Trophoblast cell (in vitro differentiated cells and primary cell): ENCODE data around the gene PRMT9.

Experiments used
- DNase-seq, 2 donors: peaks; one replicate each; pipeline ENCODE4 v3.0.0-alpha.2; 2016
- H2AFZ ChIP-seq: 2 replicates; pipeline ENCODE4 v1.6.1; 2013; ENCODE audit warnings: low read length, moderate library complexity, mild to moderate bottlenecking; ENCODE audit not compliant: insufficient read depth, poor library complexity
- H2AK5ac ChIP-seq: 2 replicates; pipeline ENCODE4 v1.6.1; 2013; ENCODE audit warnings: mild to moderate bottlenecking, low read length
- H2BK120ac ChIP-seq: 2 replicates; pipeline ENCODE4 v1.6.1; 2013; ENCODE audit warnings: low read length, mild to moderate bottlenecking, moderate library complexity; ENCODE audit not compliant: insufficient read depth, poor library complexity
- H2BK12ac ChIP-seq: 2 replicates; pipeline ENCODE4 v1.6.1; 2013; ENCODE audit warnings: mild to moderate bottlenecking, low read length, moderate library complexity
- H2BK5ac ChIP-seq: 2 replicates; pipeline ENCODE4 v1.6.1; 2013; ENCODE audit warnings: low read length, low read depth, moderate library complexity, mild to moderate bottlenecking; ENCODE audit not compliant: poor library complexity
- H3K14ac ChIP-seq: 2 replicates; pipeline ENCODE4 v1.6.1; 2013; ENCODE audit warnings: mild to moderate bottlenecking, low read length
- H3K18ac ChIP-seq: 2 replicates; pipeline ENCODE4 v1.6.1; 2013; ENCODE audit warnings: mild to moderate bottlenecking, low read length
- H3K23ac ChIP-seq: 2 replicates; pipeline ENCODE4 v1.6.1; 2013; ENCODE audit warnings: low read length
- H3K27ac ChIP-seq: 2 replicates; pipeline ENCODE4 v1.5.1; 2013; ENCODE audit warnings: low read depth, mild to moderate bottlenecking, inconsistent platforms, low read length, moderate library complexity
- H3K27me3 ChIP-seq: 2 replicates; pipeline ENCODE4 v1.6.1; 2013; ENCODE audit warnings: inconsistent platforms, mild to moderate bottlenecking, low read length, moderate library complexity; ENCODE audit not compliant: insufficient read depth
- H3K36me3 ChIP-seq, 2 experiments: 1 replicate in 1 of 2; 2 replicates in 1 of 2; pipeline ENCODE4 v1.6.1; 2013; ENCODE audit warnings: low read length in 2 of 2, mild to moderate bottlenecking in 2 of 2, moderate library complexity in 1 of 2; ENCODE audit not compliant: insufficient read depth in 2 of 2, control insufficient read depth in 1 of 2
- H3K4ac ChIP-seq: 2 replicates; pipeline ENCODE4 v1.6.1; 2013; ENCODE audit warnings: low read depth, mild to moderate bottlenecking, low read length, moderate library complexity
- H3K4me1 ChIP-seq, 2 experiments: 1 replicate in 1 of 2; 2 replicates in 1 of 2; pipeline ENCODE4 v1.6.1; 2013; ENCODE audit warnings: low read length in 2 of 2, mild to moderate bottlenecking in 2 of 2, moderate library complexity in 1 of 2; ENCODE audit not compliant: insufficient read depth in 2 of 2, control insufficient read depth in 1 of 2
- H3K4me2 ChIP-seq: 2 replicates; pipeline ENCODE4 v1.6.1; 2013; ENCODE audit warnings: inconsistent platforms, mild to moderate bottlenecking, low read length, moderate library complexity
- H3K4me3 ChIP-seq: 2 replicates; pipeline ENCODE4 v1.5.1; 2013; ENCODE audit warnings: mild to moderate bottlenecking, low read depth, low read length, inconsistent platforms
- H3K79me1 ChIP-seq: one replicate; pipeline ENCODE4 v1.6.1; 2013; ENCODE audit warnings: low read length
- H3K79me2 ChIP-seq: 2 replicates; pipeline ENCODE4 v1.6.1; 2013; ENCODE audit warnings: low read length, mild to moderate bottlenecking; ENCODE audit not compliant: control insufficient read depth, insufficient read depth, poor library complexity
- H3K9ac ChIP-seq: 2 replicates; pipeline ENCODE4 v1.6.1; 2013; ENCODE audit warnings: mild to moderate bottlenecking, low read length
- H3K9me3 ChIP-seq: 2 replicates; pipeline ENCODE4 v1.6.1; 2013; ENCODE audit warnings: low read depth, mild to moderate bottlenecking, control low read depth, inconsistent platforms, low read length; ENCODE audit not compliant: insufficient read depth
- H4K12ac ChIP-seq: 2 replicates; pipeline ENCODE4 v1.6.1; 2013; ENCODE audit warnings: low read depth, mild to moderate bottlenecking, low read length, moderate library complexity
- H4K8ac ChIP-seq: 2 replicates; pipeline ENCODE4 v1.6.1; 2013; ENCODE audit warnings: low read depth, mild to moderate bottlenecking, low read length, moderate library complexity
- H4K91ac ChIP-seq: one replicate; pipeline ENCODE4 v1.6.1; 2013; ENCODE audit warnings: low read depth, mild to moderate bottlenecking, low read length, moderate library complexity
- WGBS: extraction: QIAGEN DNeasy Blood & Tissue Kit; methylation state at CpG from one replicate; pipeline ENCODE4 v1.1.7; 2013; ENCODE audit warnings: missing lambda C conversion rate; ENCODE audit not compliant: insufficient read length, insufficient coverage; ENCODE audit errors: extremely low coverage; 5-methylcytosine and 5-hydroxymethylcytosine counted together

The PRMT9 gene

GRCh38 chr4:147599769-147600168, 84.2 kb downstream of the PRMT9 start:
- Histone ChIP-seq H2AFZ (no peak overlapping the region), H3K9me3 (no peaks in the 10 kb centered on the region), H3K18ac (no peak overlapping the region), H3K36me3 (no peaks in the 10 kb centered on the region), H2BK120ac (peak overlapping the region; percentile 6), H3K4me1 (peaks cover 6 to 9% of the 10 kb centered on the region in 2 experiments), H3K4me2 (peak overlapping the region; percentile 16), H3K27me3 (no peaks in the 10 kb centered on the region), H3K4me3 (no peak overlapping the region), H4K12ac (no peak overlapping the region), H3K23ac (no peak overlapping the region), H2BK5ac (peak overlapping the region; percentile 52), H3K9ac (no peak overlapping the region), H3K79me2 (no peaks in the 10 kb centered on the region), H4K91ac (peak overlapping the region; percentile 30), H3K14ac (no peak overlapping the region), H3K4ac (no peak overlapping the region), H4K8ac (peak overlapping the region; percentile 43), H3K27ac (peak overlapping the region; percentile 39), H2AK5ac (no peak overlapping the region), H3K79me1 (peaks cover 3% of the 10 kb centered on the region), H2BK12ac (peak overlapping the region; percentile 63)
- WGBS, result no CpG with 5 or more reads among the region's 3 CpGs
- peak; percentile 18 to 64 for DNase-seq

DNA sequence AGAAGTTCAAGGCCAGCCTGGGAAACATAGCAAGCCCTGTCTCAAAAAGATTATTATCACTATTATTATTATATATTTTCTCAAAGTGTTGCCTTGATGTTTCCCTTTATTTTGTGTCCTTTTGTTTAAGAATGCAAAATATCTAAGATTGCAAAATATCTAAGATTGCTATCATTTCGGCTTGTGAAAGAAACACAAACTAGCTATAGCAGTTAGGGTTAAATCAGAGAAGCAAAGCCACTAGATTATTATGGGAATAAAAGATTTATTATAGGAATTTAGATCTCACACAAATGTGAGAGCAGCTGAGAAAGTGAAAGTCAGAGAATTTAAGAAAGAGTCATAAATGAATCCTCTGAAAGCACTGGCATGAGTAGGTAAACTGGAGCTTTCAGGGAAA, 84.8 kb downstream of the PRMT9 start:
- H3K4me3 ChIP-seq, result no peak overlapping the region
- H3K9ac ChIP-seq, result no peak overlapping the region
- H3K79me1 ChIP-seq, result peaks cover 3% of the 10 kb centered on the region
- no peak overlapping the region for H2AK5ac ChIP-seq
- H2BK12ac ChIP-seq, result no peak overlapping the region
- no peak overlapping the region for H4K91ac ChIP-seq
- peak in 1 of 2 donors; percentile 54 for DNase-seq
- H3K4me2 ChIP-seq, result no peak overlapping the region
- no peak overlapping the region for H3K14ac ChIP-seq
- H3K9me3 ChIP-seq, result no peaks in the 10 kb centered on the region
- H2BK5ac ChIP-seq, result no peak overlapping the region
- H2BK120ac ChIP-seq, result peak overlapping the region; percentile 6
- H4K12ac ChIP-seq, result no peak overlapping the region
- no peak overlapping the region for H2AFZ ChIP-seq
- H3K18ac ChIP-seq, result no peak overlapping the region
- H3K4ac ChIP-seq, result no peak overlapping the region
- H3K27me3 ChIP-seq, result no peaks in the 10 kb centered on the region
- H3K36me3 ChIP-seq, result no peaks in the 10 kb centered on the region
- H4K8ac ChIP-seq, result no peak overlapping the region
- peaks cover 6 to 9% of the 10 kb centered on the region in 2 experiments for H3K4me1 ChIP-seq
- peak overlapping the region; percentile 39 for H3K27ac ChIP-seq
- no peak overlapping the region for H3K23ac ChIP-seq
- H3K79me2 ChIP-seq, result no peaks in the 10 kb centered on the region
- no CpG with 5 or more reads among the region's 1 CpG for WGBS

DNA sequence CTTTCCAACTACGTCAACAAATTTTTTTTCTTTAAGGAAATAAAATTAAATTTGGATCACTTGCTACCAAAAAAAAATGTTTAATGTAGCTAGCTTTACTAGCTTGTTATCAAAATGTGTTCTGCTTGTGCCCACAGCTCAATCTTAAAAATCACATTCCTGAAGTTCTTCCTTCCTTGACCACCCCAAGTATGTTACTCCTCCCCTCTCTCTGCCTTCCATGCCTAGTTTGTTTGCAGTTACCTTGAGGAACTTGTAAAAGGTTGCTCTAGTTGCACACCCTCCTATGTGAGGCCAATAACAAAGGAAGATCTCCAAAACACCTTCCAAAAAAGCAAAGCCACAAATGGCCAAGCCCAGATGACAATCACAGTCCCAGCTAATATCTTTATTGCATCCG, 86.4 kb downstream of the PRMT9 start:
- H4K91ac ChIP-seq, result no peak overlapping the region
- no peak overlapping the region for H2BK12ac ChIP-seq
- no peak overlapping the region for H4K12ac ChIP-seq
- WGBS, result no CpG with 5 or more reads among the region's 2 CpGs
- H3K27me3 ChIP-seq, result no peaks in the 10 kb centered on the region
- no peak overlapping the region for H3K4ac ChIP-seq
- no peaks in the 10 kb centered on the region for H3K79me2 ChIP-seq
- DNase-seq, result no peak
- no peak overlapping the region for H3K9ac ChIP-seq
- H3K4me1 ChIP-seq, result peaks cover 6 to 9% of the 10 kb centered on the region in 2 experiments
- no peak overlapping the region for H2BK5ac ChIP-seq
- H3K18ac ChIP-seq, result no peak overlapping the region
- H4K8ac ChIP-seq, result no peak overlapping the region
- H2BK120ac ChIP-seq, result no peak overlapping the region
- no peaks in the 10 kb centered on the region for H3K9me3 ChIP-seq
- no peak overlapping the region for H3K4me3 ChIP-seq
- H3K36me3 ChIP-seq, result no peaks in the 10 kb centered on the region
- H3K14ac ChIP-seq, result no peak overlapping the region
- no peak overlapping the region for H3K27ac ChIP-seq
- H3K23ac ChIP-seq, result no peak overlapping the region
- H2AFZ ChIP-seq, result no peak overlapping the region
- no peak overlapping the region for H2AK5ac ChIP-seq
- peaks cover 3% of the 10 kb centered on the region for H3K79me1 ChIP-seq
- H3K4me2 ChIP-seq, result no peak overlapping the region

DNA sequence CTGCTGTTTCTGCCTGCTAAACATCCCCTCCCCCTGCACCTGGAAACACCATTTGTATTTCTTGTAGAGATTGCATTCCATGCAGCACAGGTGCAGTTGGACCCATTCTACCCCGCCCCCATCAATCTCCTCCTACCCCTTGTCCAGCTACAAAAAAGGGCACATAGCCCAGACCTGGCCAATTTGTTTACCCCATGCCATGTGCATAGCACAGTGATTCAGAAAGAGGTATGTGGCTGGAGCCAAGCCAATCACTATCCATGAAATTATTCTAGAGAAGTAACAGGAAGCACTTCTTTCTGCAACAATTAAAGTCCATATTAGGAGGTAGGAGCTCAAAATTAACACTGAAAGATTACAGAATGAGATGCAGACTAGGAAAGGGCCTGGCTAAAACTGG, 87.0 kb downstream of the PRMT9 start:
- no peak overlapping the region for H2AFZ ChIP-seq
- H3K79me1 ChIP-seq, result peaks cover 3% of the 10 kb centered on the region
- H3K23ac ChIP-seq, result no peak overlapping the region
- no peaks in the 10 kb centered on the region for H3K79me2 ChIP-seq
- no peaks in the 10 kb centered on the region for H3K27me3 ChIP-seq
- H3K14ac ChIP-seq, result no peak overlapping the region
- no peak overlapping the region for H4K8ac ChIP-seq
- no peak overlapping the region for H4K12ac ChIP-seq
- no peak overlapping the region for H3K9ac ChIP-seq
- H2BK120ac ChIP-seq, result no peak overlapping the region
- H3K4ac ChIP-seq, result no peak overlapping the region
- no CpG with 5 or more reads among the region's 1 CpG for WGBS
- H4K91ac ChIP-seq, result no peak overlapping the region
- no peak overlapping the region for H3K27ac ChIP-seq
- H2BK5ac ChIP-seq, result no peak overlapping the region
- H3K18ac ChIP-seq, result no peak overlapping the region
- no peaks in the 10 kb centered on the region for H3K9me3 ChIP-seq
- no peak for DNase-seq
- H3K4me2 ChIP-seq, result no peak overlapping the region
- no peak overlapping the region for H2AK5ac ChIP-seq
- H2BK12ac ChIP-seq, result no peak overlapping the region
- H3K4me3 ChIP-seq, result no peak overlapping the region
- H3K4me1 ChIP-seq, result peaks cover 6 to 9% of the 10 kb centered on the region in 2 experiments
- no peaks in the 10 kb centered on the region for H3K36me3 ChIP-seq
